Kidney (tissue), 14 donors: Measurements from ENCODE around the gene PANK4. TPM values are rescaled to one million over a fixed set of nuclear protein-coding genes. Genes with fewer than 3 reads are reported as not detected.

Source experiments
- DNase-seq, 5 donors: peaks; one replicate each; pipeline ENCODE4 v3.0.0-alpha.2; 2013 to 2020
- FAIRE-seq: peaks from 2 replicates; lab custom pipeline; 2012; peaks lifted over from hg19 to GRCh38; lab: Jason Lieb, UNC
- H3K27ac ChIP-seq, 2 donors: one replicate each; pipeline ENCODE4 v1.7.0; 2013; ENCODE audit warnings: low read depth in 2 of 2, low read length in 2 of 2, inconsistent platforms in 1 of 2
- H3K27me3 ChIP-seq: one replicate; pipeline ENCODE4 v1.7.1; 2013; ENCODE audit warnings: low read length, inconsistent platforms; ENCODE audit not compliant: control insufficient read depth, insufficient read depth
- H3K36me3 ChIP-seq, 3 donors: one replicate each; pipeline versions ENCODE4 v1.7.0 to v1.7.1; 2013; ENCODE audit warnings: low read length in 3 of 3, control low read depth in 1 of 3, inconsistent platforms in 1 of 3; ENCODE audit not compliant: insufficient read depth in 3 of 3, control insufficient read depth in 2 of 3
- H3K4me1 ChIP-seq, 3 donors: one replicate each; pipeline versions ENCODE4 v1.7.0 to v1.7.1; 2013; ENCODE audit warnings: low read length in 3 of 3, inconsistent platforms in 1 of 3, low read depth in 1 of 3; ENCODE audit not compliant: control insufficient read depth in 2 of 3, insufficient read depth in 2 of 3
- H3K4me3 ChIP-seq, 3 donors: one replicate each; pipeline versions ENCODE4 v1.7.0 to v1.8.1; 2013; ENCODE audit warnings: low read length in 3 of 3, control low read depth in 1 of 3, inconsistent platforms in 1 of 3
- H3K9ac ChIP-seq, 3 donors: one replicate each; pipeline versions ENCODE4 v1.7.0 to v1.7.1; 2013; ENCODE audit warnings: low read length in 3 of 3, control low read depth in 1 of 3, inconsistent platforms in 1 of 3
- H3K9me3 ChIP-seq, 3 donors: one replicate each; pipeline versions ENCODE4 v1.7.0 to v1.7.1; 2013; ENCODE audit warnings: low read length in 3 of 3, control low read depth in 1 of 3, inconsistent platforms in 1 of 3; ENCODE audit not compliant: control insufficient read depth in 2 of 3, insufficient read depth in 1 of 3
- intact Hi-C: fragments of 100-400 bp; cut with DNase I; formaldehyde crosslinking; loops from one replicate; pipeline ENCODE4 v1.11.1; 2022
- polyA plus RNA-seq: library from polyadenylated mRNA; stranded (reverse); fragments of 350-450 nt; fragmentation: Illumina TruSeq; extraction: RNeasy Lipid Tissue Mini Kit (QIAGEN cat#74804); gene quantifications from one replicate; pipeline ENCODE4 v1.2.3, GENCODE V29; 2014; ENCODE audit warnings: low read depth, low replicate concordance; ENCODE audit not compliant: insufficient read depth
- total RNA-seq: library from RNA; stranded (reverse); fragmentation: NEBNext Ultra II Directional; extraction: Animal tissue kit (Norgen Biotek cat#: 25700); gene quantifications from one replicate; pipeline ENCODE4 v1.2.1, GENCODE V29; 2021
- TF ChIP-seq, protein P1 (sequence below): IDR thresholded peaks from 3 replicates; pipeline ENCODE4 v1.5.1; 2012; ENCODE audit warnings: mild to moderate bottlenecking, moderate library complexity, borderline replicate concordance; ENCODE audit not compliant: insufficient read depth; ENCODE audit errors: extremely low read depth
- donor health status: control.
- donor health status: control.
- donor health status: control.
- donor health status: control.
- donor health status: control.
- donor health status: DM: yes; HTN: yes; CAD: no.
- donor health status: Normal renal cell carcinoma (clear cell type).

Gene PANK4
- total and polyA plus RNA-seq, 2 donors from 2014 or later = 13.3 to 33.7 TPM

DNA sequence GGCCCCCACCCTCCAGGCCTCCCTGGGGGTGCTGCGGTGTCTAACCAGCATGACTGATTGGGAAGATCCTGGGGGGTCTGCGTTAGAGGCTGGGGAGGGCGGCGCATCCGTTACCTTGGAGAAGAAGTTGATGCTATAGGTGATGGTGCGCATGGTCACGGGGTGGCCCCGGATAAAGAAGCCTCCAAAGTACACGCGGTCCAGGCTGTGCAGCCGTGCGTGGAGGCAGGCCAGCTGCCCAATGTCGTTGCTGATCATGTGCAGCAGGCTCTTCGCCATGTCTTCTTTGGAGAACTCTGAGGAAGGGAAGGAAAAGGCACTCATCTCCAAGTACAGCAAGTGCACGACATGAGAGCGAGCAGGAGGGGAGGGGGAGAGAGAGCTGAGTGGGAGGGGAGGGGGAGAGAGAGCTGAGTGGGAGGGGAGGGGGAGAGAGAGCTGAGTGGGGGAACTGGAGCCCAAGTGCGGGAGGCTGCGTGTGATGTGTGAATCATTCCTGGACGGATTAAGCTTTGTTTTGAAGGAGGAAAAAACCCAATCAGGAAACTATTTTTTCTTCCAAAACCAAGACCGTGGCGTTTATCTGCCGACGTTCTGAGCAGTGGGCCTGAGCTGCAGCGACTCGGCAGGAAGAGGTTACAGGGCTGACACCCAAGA is 7.2 kb downstream of the PANK4 start:
- Histone ChIP-seq H3K9ac (no peak overlapping the region), H3K9me3 (no peaks in the 10 kb centered on the region), H3K4me3 (no peak overlapping the region), H3K27ac (no peak overlapping the region), H3K27me3 (no peaks in the 10 kb centered on the region), H3K36me3 (peaks cover 2 to 54% (median 36%) of the 10 kb centered on the region in 3 donors), H3K4me1 (peaks cover 0 to 3% (median 0%) of the 10 kb centered on the region in 3 donors)
- FAIRE-seq (no peak), DNase-seq (no peak)
- TF ChIP-seq, protein P1, sequence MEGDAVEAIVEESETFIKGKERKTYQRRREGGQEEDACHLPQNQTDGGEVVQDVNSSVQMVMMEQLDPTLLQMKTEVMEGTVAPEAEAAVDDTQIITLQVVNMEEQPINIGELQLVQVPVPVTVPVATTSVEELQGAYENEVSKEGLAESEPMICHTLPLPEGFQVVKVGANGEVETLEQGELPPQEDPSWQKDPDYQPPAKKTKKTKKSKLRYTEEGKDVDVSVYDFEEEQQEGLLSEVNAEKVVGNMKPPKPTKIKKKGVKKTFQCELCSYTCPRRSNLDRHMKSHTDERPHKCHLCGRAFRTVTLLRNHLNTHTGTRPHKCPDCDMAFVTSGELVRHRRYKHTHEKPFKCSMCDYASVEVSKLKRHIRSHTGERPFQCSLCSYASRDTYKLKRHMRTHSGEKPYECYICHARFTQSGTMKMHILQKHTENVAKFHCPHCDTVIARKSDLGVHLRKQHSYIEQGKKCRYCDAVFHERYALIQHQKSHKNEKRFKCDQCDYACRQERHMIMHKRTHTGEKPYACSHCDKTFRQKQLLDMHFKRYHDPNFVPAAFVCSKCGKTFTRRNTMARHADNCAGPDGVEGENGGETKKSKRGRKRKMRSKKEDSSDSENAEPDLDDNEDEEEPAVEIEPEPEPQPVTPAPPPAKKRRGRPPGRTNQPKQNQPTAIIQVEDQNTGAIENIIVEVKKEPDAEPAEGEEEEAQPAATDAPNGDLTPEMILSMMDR = no peak
- intact Hi-C loops = no loop called here

DNA sequence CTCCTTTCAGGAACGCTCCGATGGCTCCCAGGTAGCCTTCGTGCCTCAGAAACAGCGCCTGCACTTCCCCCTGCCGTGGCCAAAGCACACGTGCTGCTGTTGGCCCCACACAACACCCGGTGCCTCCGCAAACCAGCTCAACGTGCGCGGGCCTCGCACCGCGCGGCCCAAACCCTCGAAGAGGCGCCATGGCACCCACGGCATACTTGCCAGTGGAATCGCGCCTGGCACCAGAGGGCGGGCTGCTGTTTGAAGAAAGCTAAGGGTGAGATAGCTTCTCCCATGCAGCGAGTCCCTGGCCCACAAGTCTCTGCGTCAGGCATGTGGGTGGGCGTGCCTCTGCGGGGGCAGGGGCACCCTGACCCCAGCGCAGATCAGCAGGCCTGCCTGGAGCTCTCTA is 7.9 kb downstream of the PANK4 start:
- H3K9me3 ChIP-seq = no peaks in the 10 kb centered on the region
- no peak overlapping the region for H3K4me3 ChIP-seq
- FAIRE-seq (no peak), DNase-seq (no peak)
- H3K9ac ChIP-seq = no peak overlapping the region
- peaks cover 2 to 54% (median 42%) of the 10 kb centered on the region in 3 donors for H3K36me3 ChIP-seq
- TF ChIP-seq, protein P1 = no peak
- intact Hi-C loops = no loop called here
- no peaks in the 10 kb centered on the region for H3K4me1 ChIP-seq
- H3K27ac ChIP-seq = no peak overlapping the region
- no peaks in the 10 kb centered on the region for H3K27me3 ChIP-seq

DNA sequence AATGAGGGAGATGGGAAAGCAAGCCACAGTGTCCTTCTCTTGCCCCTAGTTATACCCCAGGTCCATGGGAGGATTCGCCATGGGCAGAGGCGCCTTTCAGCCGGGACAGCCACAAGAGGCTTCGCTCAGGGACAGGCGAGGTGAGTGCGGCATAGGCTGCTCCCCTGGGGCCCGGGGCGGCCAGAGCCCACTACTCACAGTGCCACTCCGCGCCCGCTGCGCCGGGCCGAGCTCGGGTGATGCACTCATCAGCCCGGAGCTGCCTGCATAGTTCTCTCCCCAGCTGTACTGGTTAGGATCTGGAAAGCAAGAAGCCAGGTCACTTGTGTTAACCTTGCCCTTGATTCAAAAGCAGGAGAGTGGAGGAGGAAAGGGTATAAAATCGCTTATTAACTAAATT is 8.4 kb downstream of the PANK4 start:
- DNase-seq = no peak
- no peak for FAIRE-seq
- intact Hi-C loops = no loop called here

More for the DNA sequence above, 8.4 kb downstream of the PANK4 start:
- H3K27me3 ChIP-seq = no peaks in the 10 kb centered on the region
- TF ChIP-seq, protein P1 = no peak
- no peak overlapping the region for H3K4me3 ChIP-seq
- H3K9me3 ChIP-seq = no peaks in the 10 kb centered on the region
- no peak overlapping the region for H3K9ac ChIP-seq
- H3K36me3 ChIP-seq = peaks cover 2 to 58% (median 44%) of the 10 kb centered on the region in 3 donors
- H3K27ac ChIP-seq = no peak overlapping the region
- H3K4me1 ChIP-seq = no peaks in the 10 kb centered on the region
